Measurements from ENCODE around the gene LIN7B.
"Not testable (repeated sequence)": the region's sequence is repeated elsewhere in the genome, so short reads cannot be mapped to it uniquely, and the experiment has no call there.

The LIN7B gene

GRCh38 chr19:49120325-49120683, 6.1 kb downstream of the LIN7B start:
- DNase-seq = no peak

- no peak for DNase-seq
Measured at GRCh38 chr19:49120868-49121267, 6.7 kb downstream of the LIN7B start.

- not testable (repeated sequence) for DNase-seq
Measured at GRCh38 chr19:49121841-49122240, 7.7 kb downstream of the LIN7B start.

- DNase-seq = not testable (repeated sequence)
Measured at GRCh38 chr19:49123285-49123684, 9.1 kb downstream of the LIN7B start.

- no peak for DNase-seq
Measured at GRCh38 chr19:49125025-49125731, 11.0 kb downstream of the LIN7B start.

- DNase-seq = no peak
Measured at GRCh38 chr19:49126575-49126974, 12.4 kb downstream of the LIN7B start.

GRCh38 chr19:49127225-49127624, 13.1 kb downstream of the LIN7B start:
- not testable (repeated sequence) for DNase-seq

GRCh38 chr19:49127674-49128544, 13.7 kb downstream of the LIN7B start:
- DNase-seq = peak; percentile 87

GRCh38 chr19:49128545-49129237, 14.5 kb downstream of the LIN7B start:
- no peak for DNase-seq

- DNase-seq = no peak
Measured at GRCh38 chr19:49129238-49129583, 15.0 kb downstream of the LIN7B start.

- DNase-seq = no peak
Measured at GRCh38 chr19:49130325-49130724, 16.2 kb downstream of the LIN7B start.

- no peak for DNase-seq
Measured at GRCh38 chr19:49132974-49133609, 18.9 kb downstream of the LIN7B start.

GRCh38 chr19:49133621-49134454, 19.7 kb downstream of the LIN7B start:
- DNase-seq = no peak

- DNase-seq = no peak
Measured at GRCh38 chr19:49135686-49136085, 21.5 kb downstream of the LIN7B start.

GRCh38 chr19:49136771-49137171, 22.6 kb downstream of the LIN7B start:
- no peak for DNase-seq

- no peak for DNase-seq
Measured at GRCh38 chr19:49140951-49141350, 26.8 kb downstream of the LIN7B start.

GRCh38 chr19:49141352-49141751, 27.2 kb downstream of the LIN7B start:
- no peak for DNase-seq

- DNase-seq = peak; percentile 33
Measured at GRCh38 chr19:49142866-49143335, 28.7 kb downstream of the LIN7B start.

GRCh38 chr19:49145573-49146407, 31.6 kb downstream of the LIN7B start:
- peak; percentile 73 for DNase-seq

GRCh38 chr19:49146408-49146770, 32.2 kb downstream of the LIN7B start:
- DNase-seq = not testable (repeated sequence)

- DNase-seq = no peak
Measured at GRCh38 chr19:49148044-49148682, 34.0 kb downstream of the LIN7B start.

Measured in effector CD4-positive, alpha-beta T cell (primary cell).